SK-N-SH (cell line): ENCODE results near the gene ING2.

Experiments
- CHD2 ChIP-seq: fragments of 150-350 bp; IDR thresholded peaks from 2 replicates; pipeline ENCODE4 v1.6.1; 2018; ENCODE audit warnings: low read length; ENCODE audit not compliant: partially characterized antibody
- EP300 ChIP-seq, 2 experiments: IDR thresholded peaks; 2 replicates each; pipeline versions ENCODE4 v1.4.0 to v1.6.1; 2012; ENCODE audit warnings: borderline replicate concordance in 1 of 2, low read depth in 1 of 2, low read length in 1 of 2
- EZH2phosphoT487 ChIP-seq: fragments of 200-600 bp; sonication (generic); IDR thresholded peaks from 2 replicates; pipeline ENCODE4 v1.6.1; 2017; ENCODE audit warnings: low read depth, mixed run types, mild to moderate bottlenecking, antibody characterized with exemption, moderate library complexity, borderline replicate concordance
- FOSL2 ChIP-seq: IDR thresholded peaks from 2 replicates; pipeline ENCODE4 v1.4.0; 2012; ENCODE audit warnings: low read depth, mild to moderate bottlenecking, moderate library complexity, borderline replicate concordance
- FOXM1 ChIP-seq: IDR thresholded peaks from 2 replicates; pipeline ENCODE4 v1.4.0; 2012; ENCODE audit warnings: low read depth, mild to moderate bottlenecking
- GABPA ChIP-seq: IDR thresholded peaks from 2 replicates; pipeline ENCODE4 v1.4.0; 2012; ENCODE audit warnings: low read depth, mild to moderate bottlenecking
- POLR2AphosphoS5 ChIP-seq: IDR thresholded peaks from 2 replicates; pipeline ENCODE4 v1.6.1; 2012; ENCODE audit warnings: low read depth, low read length
- RAD21 ChIP-seq: IDR thresholded peaks from 2 replicates; pipeline ENCODE4 v1.6.1; 2012; ENCODE audit warnings: mild to moderate bottlenecking, low read length
- SIN3A ChIP-seq: IDR thresholded peaks from 2 replicates; pipeline ENCODE4 v1.6.1; 2012; ENCODE audit warnings: low read depth, mild to moderate bottlenecking, low read length, moderate library complexity, borderline replicate concordance
- SMC3 ChIP-seq: IDR thresholded peaks from 2 replicates; pipeline ENCODE4 v1.6.1; 2012; ENCODE audit warnings: low read depth, low read length, improper control_type of control experiment
- YY1 ChIP-seq: IDR thresholded peaks from 2 replicates; pipeline ENCODE4 v1.4.0; 2012; ENCODE audit warnings: low read depth, mild to moderate bottlenecking
- TF ChIP-seq, protein P1 (sequence below): fragments of 200-600 bp; sonication (generic); IDR thresholded peaks from 2 replicates; pipeline ENCODE4 v1.6.1; 2017; ENCODE audit warnings: antibody characterized with exemption, mild to moderate bottlenecking, moderate library complexity
- TF ChIP-seq, protein P2 (sequence below): fragments of 150-350 bp; IDR thresholded peaks from 2 replicates; pipeline ENCODE4 v1.6.1; 2017; ENCODE audit warnings: antibody characterized with exemption, low read length, low read depth, borderline replicate concordance

DNA sequence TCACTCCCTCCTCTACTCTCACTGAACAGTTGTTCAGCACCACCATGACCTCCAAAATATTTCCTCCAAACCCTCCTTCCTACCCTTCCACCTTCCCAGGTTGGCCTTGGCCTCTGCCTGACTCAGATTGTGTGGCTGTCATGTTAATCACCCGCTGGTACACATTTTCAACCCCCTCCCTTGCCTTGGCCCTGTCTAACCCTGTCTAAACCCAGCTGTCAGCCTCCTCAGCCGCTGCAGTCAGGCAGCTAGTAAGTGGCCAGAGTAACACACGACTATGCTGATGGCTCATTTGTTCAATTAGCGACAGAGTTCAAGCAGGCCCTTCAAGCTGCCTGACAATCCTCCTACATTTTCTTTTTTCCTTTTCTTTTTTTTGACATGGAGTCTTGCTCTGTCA lies 18.0 kb downstream of the ING2 start:
- TF ChIP-seq CHD2 = no peak
- TF ChIP-seq, protein P1, sequence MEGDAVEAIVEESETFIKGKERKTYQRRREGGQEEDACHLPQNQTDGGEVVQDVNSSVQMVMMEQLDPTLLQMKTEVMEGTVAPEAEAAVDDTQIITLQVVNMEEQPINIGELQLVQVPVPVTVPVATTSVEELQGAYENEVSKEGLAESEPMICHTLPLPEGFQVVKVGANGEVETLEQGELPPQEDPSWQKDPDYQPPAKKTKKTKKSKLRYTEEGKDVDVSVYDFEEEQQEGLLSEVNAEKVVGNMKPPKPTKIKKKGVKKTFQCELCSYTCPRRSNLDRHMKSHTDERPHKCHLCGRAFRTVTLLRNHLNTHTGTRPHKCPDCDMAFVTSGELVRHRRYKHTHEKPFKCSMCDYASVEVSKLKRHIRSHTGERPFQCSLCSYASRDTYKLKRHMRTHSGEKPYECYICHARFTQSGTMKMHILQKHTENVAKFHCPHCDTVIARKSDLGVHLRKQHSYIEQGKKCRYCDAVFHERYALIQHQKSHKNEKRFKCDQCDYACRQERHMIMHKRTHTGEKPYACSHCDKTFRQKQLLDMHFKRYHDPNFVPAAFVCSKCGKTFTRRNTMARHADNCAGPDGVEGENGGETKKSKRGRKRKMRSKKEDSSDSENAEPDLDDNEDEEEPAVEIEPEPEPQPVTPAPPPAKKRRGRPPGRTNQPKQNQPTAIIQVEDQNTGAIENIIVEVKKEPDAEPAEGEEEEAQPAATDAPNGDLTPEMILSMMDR = no peak
- TF ChIP-seq YY1 = no peak
- no peak for TF ChIP-seq GABPA
- TF ChIP-seq SMC3 = no peak
- TF ChIP-seq POLR2AphosphoS5 = no peak
- TF ChIP-seq EP300 (IDR thresholded peaks at IDR 0.05; ENCODE audit: borderline replicate concordance in 1 of 2, low read depth in 1 of 2, low read length in 1 of 2) = no peak
- TF ChIP-seq FOXM1 = no peak
- no peak for TF ChIP-seq SIN3A
- TF ChIP-seq, protein P2, sequence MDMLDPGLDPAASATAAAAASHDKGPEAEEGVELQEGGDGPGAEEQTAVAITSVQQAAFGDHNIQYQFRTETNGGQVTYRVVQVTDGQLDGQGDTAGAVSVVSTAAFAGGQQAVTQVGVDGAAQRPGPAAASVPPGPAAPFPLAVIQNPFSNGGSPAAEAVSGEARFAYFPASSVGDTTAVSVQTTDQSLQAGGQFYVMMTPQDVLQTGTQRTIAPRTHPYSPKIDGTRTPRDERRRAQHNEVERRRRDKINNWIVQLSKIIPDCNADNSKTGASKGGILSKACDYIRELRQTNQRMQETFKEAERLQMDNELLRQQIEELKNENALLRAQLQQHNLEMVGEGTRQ = no peak
- TF ChIP-seq EZH2phosphoT487 = no peak
- no peak for TF ChIP-seq FOSL2
- no peak for TF ChIP-seq RAD21
